GM21619 (cell line): Measurements from ENCODE around the gene COPS9.

Source experiments
- ATAC-seq: cut with Tn5 transposase; IDR thresholded peaks from one replicate; pipeline ENCODE4 v1.9.1; 2021; ENCODE audit not compliant: unreplicated experiment

COPS9 gene

DNA sequence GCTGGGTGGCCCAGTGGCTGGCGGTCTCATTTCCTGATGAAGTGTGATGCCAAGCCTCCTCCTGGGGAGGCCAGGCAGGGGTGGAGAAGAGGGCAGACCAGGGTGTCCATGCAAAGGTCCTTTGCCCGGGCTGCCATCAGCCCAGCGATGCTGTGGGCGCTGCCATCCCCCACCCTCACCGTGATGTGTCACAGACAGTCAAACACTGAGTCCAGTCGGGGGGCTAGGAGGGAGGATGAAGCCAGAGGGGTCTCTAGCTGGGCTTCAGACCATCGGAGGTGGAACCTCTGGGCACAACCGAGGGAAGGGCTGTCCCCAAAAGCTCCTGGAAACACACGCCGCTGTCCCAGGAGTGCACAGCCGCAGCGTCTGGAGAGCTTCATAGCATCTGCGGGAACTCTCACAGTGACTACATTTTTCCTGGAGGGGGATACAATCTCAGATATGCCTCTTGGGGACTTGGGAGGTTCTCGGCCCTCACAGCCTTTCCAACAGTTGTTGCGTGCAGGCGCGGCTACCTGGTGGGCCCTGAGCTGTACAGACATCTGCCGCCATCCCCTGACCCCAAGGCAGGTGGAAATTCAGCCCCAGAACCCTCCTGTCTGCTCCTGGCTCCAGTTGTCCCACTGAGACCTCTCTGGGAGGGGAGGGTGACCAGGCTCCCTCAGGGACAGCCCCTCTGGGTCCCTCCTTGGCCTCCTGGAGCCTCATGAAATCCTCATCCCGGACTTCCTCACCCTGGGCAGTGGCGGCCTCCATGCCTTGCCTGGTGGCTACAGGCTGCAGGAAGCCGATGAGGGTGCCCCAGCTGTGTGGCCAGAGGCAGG lies 30.9 kb upstream of the COPS9 start:
- no peak for ATAC-seq

DNA sequence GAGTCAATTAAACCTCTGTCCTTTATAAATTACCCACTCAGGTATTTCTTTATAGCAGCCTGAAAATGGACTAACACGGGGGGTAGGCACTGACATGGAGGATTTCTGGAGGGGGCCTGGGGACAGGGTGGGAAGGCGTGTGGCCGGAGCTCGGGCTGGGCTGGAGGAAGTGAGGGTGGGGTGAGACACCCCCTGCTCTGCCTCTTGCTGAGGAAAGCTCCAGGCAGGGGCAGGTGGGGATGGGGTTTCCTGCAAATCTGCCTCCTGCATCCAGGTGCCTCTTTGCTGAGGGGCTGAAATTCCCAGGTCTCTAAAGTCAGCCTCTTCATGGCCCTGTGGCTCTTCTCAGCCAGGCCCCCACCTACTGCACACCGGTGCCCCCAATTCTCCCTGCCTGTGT lies 30.1 kb upstream of the COPS9 start:
- ATAC-seq: no peak

DNA sequence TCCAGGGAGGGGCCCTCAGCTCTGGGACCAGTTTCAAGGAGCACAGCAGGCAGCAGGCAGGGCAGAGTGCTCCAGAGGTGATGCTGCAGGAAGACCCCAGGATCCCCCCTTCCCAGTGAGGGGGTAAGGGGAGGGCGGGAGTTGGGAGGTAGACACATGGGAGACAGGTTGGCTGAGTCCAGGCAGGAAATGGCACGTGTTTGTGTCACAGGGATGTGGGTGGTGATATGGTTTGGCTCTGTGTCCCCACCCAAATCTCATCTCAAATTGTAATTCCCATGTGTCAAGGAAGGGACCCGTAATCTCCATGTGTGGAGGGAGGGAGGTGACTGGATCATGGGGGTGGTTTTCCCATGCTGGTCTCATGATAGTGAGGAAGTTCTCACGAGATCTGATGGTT lies 29.6 kb upstream of the COPS9 start:
- ATAC-seq: no peak

DNA sequence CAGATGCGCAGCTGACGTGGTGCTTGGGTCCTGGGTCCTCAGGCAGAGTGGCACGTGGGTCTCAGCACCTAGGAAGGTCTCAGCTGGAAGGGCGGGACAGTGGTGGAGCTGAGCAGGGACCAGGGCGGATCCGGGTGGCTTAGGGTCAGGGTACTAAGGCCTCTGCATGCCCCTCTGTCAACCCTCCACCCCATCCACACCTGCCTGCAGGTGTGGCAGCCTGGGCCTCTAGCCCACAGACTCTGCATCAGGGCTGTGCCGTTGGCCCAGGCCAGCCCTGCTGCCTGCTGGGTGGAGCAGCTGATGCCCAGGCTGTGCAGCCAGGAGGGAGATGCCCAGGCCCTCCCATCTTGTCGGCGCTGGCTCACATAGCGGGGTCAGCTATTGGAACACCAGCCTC lies 28.9 kb upstream of the COPS9 start:
- ATAC-seq: no peak

GRCh38 chr2:240164586-240164985 lies 28.5 kb upstream of the COPS9 start:
- ATAC-seq: no peak

- ATAC-seq: no peak
Observed at GRCh38 chr2:240163844-240164574, 27.9 kb upstream of the COPS9 start.

DNA sequence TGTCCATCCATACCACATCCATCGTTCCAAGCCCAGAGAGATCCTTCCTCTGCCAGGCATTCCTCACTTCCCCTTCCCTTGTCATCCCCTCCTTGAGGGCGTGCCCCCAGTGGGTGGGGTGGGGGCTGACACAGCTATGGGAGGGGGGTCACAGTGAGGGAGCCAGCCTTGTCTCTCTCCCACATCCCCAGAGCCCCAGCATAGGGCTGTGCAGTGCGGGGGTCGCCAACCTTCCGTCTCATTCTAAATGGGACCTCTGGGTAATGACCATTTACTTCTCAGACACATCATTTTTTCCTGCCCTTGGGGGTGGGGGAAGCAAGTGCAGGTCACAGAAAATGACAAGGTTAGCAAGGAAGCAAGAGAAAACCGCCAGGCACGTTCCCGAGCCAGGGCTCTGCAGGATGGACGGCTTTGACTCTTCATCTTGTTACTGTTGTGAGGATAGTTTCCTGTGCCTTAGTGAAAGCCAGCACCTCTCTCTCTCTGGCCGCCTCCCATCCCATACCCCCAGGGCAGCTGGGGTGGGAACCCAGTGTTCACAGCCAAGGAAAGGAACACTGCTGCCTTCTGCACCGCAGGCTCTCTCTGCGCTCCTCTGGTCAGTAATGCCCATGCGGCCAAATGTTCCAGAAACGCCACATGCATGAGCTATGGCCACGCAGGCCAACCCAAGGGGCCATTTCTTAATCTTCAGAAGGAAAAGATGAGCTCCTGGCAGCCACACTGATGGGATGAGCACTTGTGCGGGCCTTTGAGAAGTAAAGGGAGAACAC lies 27.0 kb upstream of the COPS9 start:
- no peak for ATAC-seq

GRCh38 chr2:240162531-240162930 lies 26.4 kb upstream of the COPS9 start:
- ATAC-seq: no peak

GRCh38 chr2:240162032-240162431 lies 25.9 kb upstream of the COPS9 start:
- no peak for ATAC-seq

DNA sequence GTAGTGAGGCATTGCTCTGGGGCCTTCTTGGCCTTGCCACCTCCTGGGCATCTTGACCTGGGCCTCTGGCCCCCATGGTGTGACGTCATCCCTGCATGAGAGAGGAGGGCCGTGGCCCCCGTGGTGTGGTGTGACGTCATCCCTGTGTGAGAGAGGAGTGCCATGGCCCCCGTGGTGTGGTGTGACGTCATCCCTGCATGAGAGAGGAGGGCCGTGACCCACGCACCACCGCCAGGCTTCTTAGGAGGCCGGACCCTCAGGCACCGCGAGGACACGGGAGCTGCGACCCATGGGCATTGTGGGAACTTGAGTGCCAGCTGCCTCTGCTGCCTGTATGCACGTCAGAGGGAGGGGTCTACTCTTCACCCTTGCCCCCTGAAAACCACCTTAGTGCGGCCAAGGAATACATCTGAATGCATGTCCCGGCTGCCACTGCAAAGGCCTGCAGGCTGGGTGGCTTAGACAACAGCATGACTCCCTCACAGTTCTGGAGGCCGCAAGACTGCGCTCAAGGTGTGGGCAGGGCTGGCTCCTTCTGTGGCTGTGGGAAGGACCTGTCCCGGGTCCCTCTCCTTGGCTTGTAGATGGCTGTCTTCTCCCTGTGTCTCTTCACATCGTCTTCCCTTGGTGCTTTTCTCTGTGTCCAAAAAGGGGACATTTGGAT lies 25.1 kb upstream of the COPS9 start:
- ATAC-seq: no peak

DNA sequence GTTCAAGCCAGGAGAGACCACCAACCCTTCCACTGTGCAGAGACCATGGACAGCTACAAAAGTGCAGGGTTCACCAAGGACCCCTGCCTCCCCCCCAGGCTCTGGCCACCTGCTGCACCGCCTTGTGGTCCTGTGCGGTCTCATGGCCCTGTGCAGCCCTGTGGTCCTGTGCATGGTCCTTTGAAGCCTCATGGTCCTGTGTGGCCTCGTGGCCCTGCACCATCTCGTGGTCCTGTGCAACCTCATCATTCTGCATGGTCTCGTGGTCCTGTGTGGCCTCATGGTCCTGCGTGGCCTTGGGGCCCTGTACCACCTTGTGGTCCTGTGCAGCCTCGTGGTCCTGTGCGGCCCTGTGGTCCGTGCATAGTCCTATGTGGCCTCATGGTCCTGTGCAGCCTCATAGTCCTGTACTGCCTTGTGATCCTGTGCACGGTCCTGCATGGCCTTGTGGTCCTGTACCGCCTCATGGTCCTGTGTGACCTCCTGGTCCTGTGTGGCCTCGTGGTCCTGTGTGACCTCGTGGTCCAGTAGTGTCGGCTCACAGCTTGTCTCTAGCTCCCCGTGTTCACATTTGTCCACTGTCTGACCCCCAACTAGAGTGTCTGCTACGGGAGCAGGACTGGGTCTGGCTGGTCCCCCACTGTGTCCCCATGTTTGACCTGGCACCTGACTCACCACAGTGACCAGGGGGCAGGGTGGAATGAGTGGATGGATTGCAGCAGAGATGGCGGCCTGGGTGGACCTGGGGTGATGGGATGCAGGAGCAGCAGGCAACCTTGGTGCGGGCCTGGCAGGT lies 24.4 kb upstream of the COPS9 start:
- no peak for ATAC-seq

GRCh38 chr2:240159251-240159839 lies 23.2 kb upstream of the COPS9 start:
- ATAC-seq: no peak

DNA sequence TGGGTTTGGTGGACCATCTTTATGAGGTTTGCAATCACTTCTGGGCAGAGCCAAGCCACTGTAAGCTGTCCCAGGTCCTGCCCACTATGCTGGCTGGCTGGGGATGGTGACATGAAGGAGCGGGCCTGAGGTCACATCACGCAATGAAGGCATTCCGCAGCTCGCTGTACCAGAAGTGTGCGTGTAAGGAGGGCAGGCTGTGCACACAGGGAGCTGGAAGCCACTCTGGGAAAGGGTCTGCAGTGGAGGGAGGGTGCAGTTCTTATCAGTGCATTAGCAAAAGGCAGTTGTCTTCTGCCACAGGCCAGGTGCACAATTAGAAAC lies 21.0 kb upstream of the COPS9 start:
- no peak for ATAC-seq

DNA sequence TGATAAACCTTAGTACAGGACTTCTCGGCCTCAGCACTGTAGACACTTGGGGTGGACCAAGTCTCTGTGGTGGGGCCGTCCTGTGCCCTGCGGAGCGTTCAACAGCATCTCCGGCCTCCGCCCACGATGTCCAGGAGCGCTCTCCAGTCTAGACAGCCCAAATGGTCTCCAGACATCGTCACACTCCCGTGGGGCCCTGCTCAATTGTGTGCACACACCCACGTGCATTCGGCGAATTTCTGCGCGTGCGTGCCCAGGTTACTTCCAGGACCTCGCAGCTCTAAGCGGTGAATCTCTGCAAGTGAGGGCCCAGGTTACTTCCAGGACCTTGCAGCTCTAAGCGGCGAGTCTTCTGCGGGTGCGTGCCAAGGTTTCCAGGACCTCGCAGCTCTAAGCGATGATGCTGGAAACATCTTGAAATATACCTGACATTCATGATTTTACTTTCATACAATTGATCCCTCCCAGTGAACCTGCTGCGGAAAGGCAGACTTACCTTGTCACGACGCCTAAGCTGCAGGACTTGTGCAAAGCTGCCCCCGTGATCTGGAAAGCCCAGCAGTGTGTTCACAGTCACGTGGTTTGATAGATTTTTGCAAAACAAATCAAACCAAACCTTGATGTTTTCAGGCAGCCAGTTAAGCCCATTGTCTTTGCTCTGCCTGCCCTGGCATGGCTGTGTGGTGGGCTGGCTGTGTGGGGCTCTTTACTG lies 20.5 kb upstream of the COPS9 start:
- no peak for ATAC-seq

- no peak for ATAC-seq
Observed at GRCh38 chr2:240155745-240156390, 19.8 kb upstream of the COPS9 start.

DNA sequence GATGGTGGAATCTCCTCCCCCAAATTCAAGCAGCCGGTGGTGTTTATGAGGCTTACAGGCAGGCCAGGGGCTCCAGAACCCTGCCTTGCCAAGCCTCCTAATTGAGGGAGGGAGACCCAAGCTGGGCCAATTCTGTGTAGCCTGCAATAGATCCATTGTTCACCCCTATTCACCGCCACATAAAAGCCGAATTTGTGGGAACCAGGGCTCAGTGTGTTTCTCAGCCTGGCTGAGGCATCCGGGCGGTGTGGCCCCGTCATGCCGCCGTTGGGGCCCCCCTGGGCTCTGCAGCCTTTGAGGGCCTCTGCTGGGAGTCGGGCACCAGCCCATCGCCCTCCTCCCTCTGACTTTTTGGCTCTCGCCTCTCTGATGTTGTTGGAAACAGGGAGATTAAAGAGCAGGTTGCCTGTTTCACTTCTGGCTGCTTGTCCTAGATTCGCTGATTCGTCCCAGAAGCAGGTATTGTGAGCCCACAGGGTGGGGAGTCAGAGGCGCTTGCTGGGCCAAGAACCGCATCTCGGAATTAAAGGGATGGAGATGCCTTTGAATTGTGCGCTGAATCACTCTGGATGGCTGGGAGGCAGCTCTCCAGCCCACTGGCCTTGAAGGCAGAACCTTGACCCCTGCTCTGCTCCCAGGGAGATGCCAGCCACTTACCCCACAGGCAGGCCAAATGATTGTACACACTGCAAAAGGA lies 19.1 kb upstream of the COPS9 start:
- ATAC-seq: no peak

DNA sequence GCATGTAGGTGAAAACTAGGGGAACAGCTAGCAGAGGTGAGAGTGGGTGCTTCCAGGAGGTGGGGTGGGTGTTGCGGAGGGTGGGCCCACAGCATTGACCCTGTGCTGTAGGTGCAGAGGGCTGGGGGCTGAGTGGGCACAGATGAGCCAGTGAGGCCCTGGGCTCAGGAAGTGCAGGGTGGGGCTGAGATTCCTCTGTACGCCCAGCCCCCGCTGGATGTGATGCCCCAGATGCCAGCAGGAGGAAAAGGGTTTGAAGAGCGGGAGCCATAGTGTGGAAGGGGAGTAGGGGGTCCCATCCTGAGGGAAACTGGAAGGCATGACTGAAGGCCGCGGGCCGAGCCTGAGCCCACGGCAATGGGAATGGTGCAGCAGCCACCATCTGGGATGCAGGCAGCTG lies 18.5 kb upstream of the COPS9 start:
- no peak for ATAC-seq

- no peak for ATAC-seq
Observed at GRCh38 chr2:240153418-240153817, 17.3 kb upstream of the COPS9 start.
